IMR-90 (cell line): ENCODE results near the gene FAR2. TPM values are rescaled to one million over a fixed set of nuclear protein-coding genes. Genes with fewer than 3 reads are reported as not detected.

Source experiments
- ATAC-seq: fragments of 200-7000 bp; cut with Tn5 transposase; 2 replicates; pipeline ENCODE4 v1.9.1; 2020; ENCODE audit warnings: low read depth, mild to moderate bottlenecking, moderate library complexity
- BruUV-seq: library from RNA; stranded (reverse); fragments of 400-500 nt; replicated peaks from 2 replicates; lab custom pipeline; 2021; lab: Mats Ljungman, UMichigan
- CTCF ChIA-PET: fragments of 300-600 bp; formaldehyde crosslinking; extraction: SDS; loops from one replicate; lab custom pipeline; 2021; ENCODE audit warnings: antibody characterized with exemption; lab: Yijun Ruan, JAX
- POLR2A ChIA-PET: fragments of 300-600 bp; sonication (Branson Sonifier 250); formaldehyde crosslinking; loops from one replicate; lab custom pipeline; 2022; ENCODE audit warnings: antibody characterized with exemption; ENCODE audit not compliant: unreplicated experiment; lab: Charles Lee
- DNase-seq: peaks from one replicate; pipeline ENCODE4 v3.0.0; 2013
- H2AFZ ChIP-seq: replicated peaks from 2 replicates; pipeline ENCODE3; 2013; ENCODE audit warnings: low read length, mild to moderate bottlenecking; ENCODE audit not compliant: poor library complexity
- H2AK5ac ChIP-seq: 2 replicates; pipeline ENCODE4 v1.6.1; 2013; ENCODE audit warnings: low read depth, low read length, inconsistent platforms
- H2AK9ac ChIP-seq: replicated peaks from 2 replicates; pipeline ENCODE3; 2013; ENCODE audit warnings: mild to moderate bottlenecking, low read depth, low read length, moderate library complexity; ENCODE audit not compliant: poor library complexity
- H2BK120ac ChIP-seq: 2 replicates; pipeline ENCODE4 v1.6.1; 2013; ENCODE audit warnings: low read depth, low read length, inconsistent platforms
- H2BK15ac ChIP-seq: 3 replicates; pipeline ENCODE4 v1.6.1; 2013; ENCODE audit warnings: low read depth, low read length, inconsistent platforms
- H2BK20ac ChIP-seq: 2 replicates; pipeline ENCODE4 v1.6.1; 2013; ENCODE audit warnings: low read depth, mild to moderate bottlenecking, inconsistent platforms, low read length, moderate library complexity
- H2BK5ac ChIP-seq: 2 replicates; pipeline ENCODE4 v1.6.1; 2013; ENCODE audit warnings: mild to moderate bottlenecking, low read depth, low read length, inconsistent platforms; ENCODE audit not compliant: poor library complexity, severe bottlenecking
- H3K14ac ChIP-seq: replicated peaks from 2 replicates; pipeline ENCODE4 v1.6.1; 2013; ENCODE audit warnings: low read depth, low read length, inconsistent platforms
- H3K18ac ChIP-seq: 2 replicates; pipeline ENCODE4 v1.6.1; 2013; ENCODE audit warnings: low read depth, low read length, control low read depth
- H3K23ac ChIP-seq: 2 replicates; pipeline ENCODE4 v1.6.1; 2013; ENCODE audit warnings: low read depth, low read length, inconsistent platforms
- H3K27ac ChIP-seq: 2 replicates; pipeline ENCODE4 v1.5.1; 2013; ENCODE audit warnings: mild to moderate bottlenecking, control low read depth, low read length; ENCODE audit not compliant: insufficient read depth
- H3K27me3 ChIP-seq: 2 replicates; pipeline ENCODE4 v1.6.1; 2013; ENCODE audit warnings: low read length; ENCODE audit not compliant: control insufficient read depth, insufficient read depth
- H3K36me3 ChIP-seq: 2 replicates; pipeline ENCODE4 v1.6.1; 2013; ENCODE audit warnings: low read length, mixed read lengths; ENCODE audit not compliant: control insufficient read depth, insufficient read depth
- H3K4ac ChIP-seq: 2 replicates; pipeline ENCODE4 v1.6.1; 2013; ENCODE audit warnings: low read depth, low read length, inconsistent platforms
- H3K4me1 ChIP-seq: 2 replicates; pipeline ENCODE4 v1.6.1; 2013; ENCODE audit warnings: low read length, mixed read lengths; ENCODE audit not compliant: control insufficient read depth, insufficient read depth
- H3K4me2 ChIP-seq: 2 replicates; pipeline ENCODE4 v1.6.1; 2013; ENCODE audit warnings: low read depth, mild to moderate bottlenecking, control low read depth, low read length, moderate library complexity
- H3K4me3 ChIP-seq: 2 replicates; pipeline ENCODE4 v1.5.1; 2013; ENCODE audit warnings: low read depth, mild to moderate bottlenecking, control low read depth, low read length, moderate library complexity; ENCODE audit not compliant: insufficient read depth
- H3K56ac ChIP-seq: 2 replicates; pipeline ENCODE4 v1.6.1; 2013; ENCODE audit warnings: low read length, inconsistent platforms; ENCODE audit not compliant: insufficient read depth; ENCODE audit errors: extremely low read depth
- H3K79me1 ChIP-seq, 2 experiments: 2 replicates each; pipeline ENCODE4 v1.6.1; 2013; ENCODE audit warnings: low read length in 2 of 2, inconsistent platforms in 1 of 2, low read depth in 1 of 2
- H3K9ac ChIP-seq: 2 replicates; pipeline ENCODE4 v1.6.1; 2013; ENCODE audit warnings: low read depth, low read length, control low read depth
- H3K9me1 ChIP-seq: 2 replicates; pipeline ENCODE4 v1.6.1; 2013; ENCODE audit warnings: low read length, inconsistent platforms; ENCODE audit not compliant: insufficient read depth
- H3K9me3 ChIP-seq: 2 replicates; pipeline ENCODE4 v1.6.1; 2013; ENCODE audit warnings: low read length; ENCODE audit not compliant: control insufficient read depth, insufficient read depth
- H4K20me1 ChIP-seq: 2 replicates; pipeline ENCODE4 v1.6.1; 2013; ENCODE audit warnings: low read length, inconsistent platforms; ENCODE audit not compliant: insufficient read depth
- H4K5ac ChIP-seq: 2 replicates; pipeline ENCODE4 v1.6.1; 2013; ENCODE audit warnings: mild to moderate bottlenecking, low read depth, low read length, control low read depth
- H4K8ac ChIP-seq, 2 experiments: 2 replicates each; pipeline ENCODE4 v1.6.1; 2013; ENCODE audit warnings: low read depth in 2 of 2, low read length in 2 of 2, control low read depth in 1 of 2, inconsistent platforms in 1 of 2
- H4K91ac ChIP-seq: 2 replicates; pipeline ENCODE4 v1.6.1; 2013; ENCODE audit warnings: low read depth, low read length, inconsistent platforms; ENCODE audit not compliant: insufficient read depth
- BHLHE40 ChIP-seq: fragments of 150-350 bp; IDR thresholded peaks from 2 replicates; pipeline ENCODE4 v1.6.1; 2016; ENCODE audit warnings: mild to moderate bottlenecking, low read depth, low read length
- CEBPB ChIP-seq: IDR thresholded peaks from 2 replicates; pipeline ENCODE4 v1.6.1; 2012; ENCODE audit warnings: low read depth, low read length, improper control_type of control experiment
- CHD1 ChIP-seq: IDR thresholded peaks from 2 replicates; pipeline ENCODE4 v1.6.1; 2012; ENCODE audit warnings: low read depth, low read length, improper control_type of control experiment
- FOS ChIP-seq: fragments of 150-350 bp; IDR thresholded peaks from 2 replicates; pipeline ENCODE4 v1.6.1; 2016; ENCODE audit warnings: low read depth, low read length
- MAFK ChIP-seq: IDR thresholded peaks from 2 replicates; pipeline ENCODE4 v1.6.1; 2012; ENCODE audit warnings: low read depth, low read length, improper control_type of control experiment
- MAZ ChIP-seq: IDR thresholded peaks from 2 replicates; pipeline ENCODE4 v1.6.1; 2012; ENCODE audit warnings: low read depth, mild to moderate bottlenecking, low read length, improper control_type of control experiment, moderate library complexity, borderline replicate concordance
- MXI1 ChIP-seq: IDR thresholded peaks from 2 replicates; pipeline ENCODE4 v1.6.1; 2012; ENCODE audit warnings: low read depth, mild to moderate bottlenecking, low read length, moderate library complexity, borderline replicate concordance
- NFE2L2 ChIP-seq: fragments of 150-350 bp; IDR thresholded peaks from 2 replicates; pipeline ENCODE4 v1.6.1; 2016; ENCODE audit warnings: low read depth, mild to moderate bottlenecking, low read length
- POLR2A ChIP-seq: IDR thresholded peaks from 2 replicates; pipeline ENCODE4 v1.6.1; 2012; ENCODE audit warnings: mild to moderate bottlenecking, low read depth, low read length
- RAD21 ChIP-seq: IDR thresholded peaks from 2 replicates; pipeline ENCODE4 v1.6.1; 2012; ENCODE audit warnings: low read length, improper control_type of control experiment
- RCOR1 ChIP-seq: IDR thresholded peaks from 2 replicates; pipeline ENCODE4 v1.6.1; 2012; ENCODE audit warnings: mild to moderate bottlenecking, low read length, improper control_type of control experiment; ENCODE audit not compliant: insufficient replicate concordance
- RFX5 ChIP-seq: IDR thresholded peaks from 2 replicates; pipeline ENCODE4 v1.8.0; 2012; ENCODE audit warnings: low read depth, mild to moderate bottlenecking, low read length, moderate library complexity
- SMC3 ChIP-seq: fragments of 150-350 bp; IDR thresholded peaks from 2 replicates; pipeline ENCODE4 v1.6.1; 2016; ENCODE audit warnings: low read depth, mild to moderate bottlenecking, antibody characterized with exemption, low read length, moderate library complexity
- dilution Hi-C: fragments of 300-500 bp; cut with HindIII; formaldehyde crosslinking; loops from one replicate; pipeline ENCODE4 v1.14.3; 2018; ENCODE audit warnings: low sequenced_read_pairs; ENCODE audit not compliant: unreplicated experiment
- in situ Hi-C: fragments of 300-500 bp; cut with MboI; formaldehyde crosslinking; loops from 3 replicates; pipeline ENCODE4 v1.14.3; 2019; ENCODE audit warnings: low sequenced_read_pairs, inconsistent platforms, mixed read lengths
- intact Hi-C: fragments of 100-400 bp; cut with micrococcal nuclease; formaldehyde crosslinking; loops from 2 replicates; pipeline ENCODE4 v1.10.0; 2022
- polyA plus RNA-seq, 3 experiments: library from polyadenylated mRNA; depleted of rRNA; stranded (reverse); fragments of >200 nt; gene quantifications; 2 replicates each; pipeline ENCODE4 v1.2.3, GENCODE V29; 2012; ENCODE audit warnings: low replicate concordance in 1 of 3
- total RNA-seq: library from RNA; depleted of rRNA; stranded (reverse); fragments of >200 nt; gene quantifications from 2 replicates; pipeline ENCODE4 v1.2.3, GENCODE V29; 2012
- TF ChIP-seq, protein P1 (sequence below): fragments of 150-350 bp; IDR thresholded peaks from 2 replicates; pipeline ENCODE4 v1.6.1; 2016; ENCODE audit warnings: low read depth, mild to moderate bottlenecking, low read length, moderate library complexity, borderline replicate concordance
- TF ChIP-seq, protein P2 (sequence below): fragments of 150-350 bp; IDR thresholded peaks from 2 replicates; pipeline ENCODE4 v1.6.1; 2017; ENCODE audit warnings: mild to moderate bottlenecking, antibody characterized with exemption, low read length, low read depth
- TF ChIP-seq, protein P3 (sequence below): conservative IDR thresholded peaks from 2 replicates; pipeline ENCODE4 v1.5.1; 2012; ENCODE audit warnings: mild to moderate bottlenecking, low read depth, low read length, improper control_type of control experiment

The FAR2 gene
- total and polyA plus RNA-seq, 2 of the 4 experiments (the other 2 are of a cell fraction) = 1.1 to 2.0 TPM

DNA sequence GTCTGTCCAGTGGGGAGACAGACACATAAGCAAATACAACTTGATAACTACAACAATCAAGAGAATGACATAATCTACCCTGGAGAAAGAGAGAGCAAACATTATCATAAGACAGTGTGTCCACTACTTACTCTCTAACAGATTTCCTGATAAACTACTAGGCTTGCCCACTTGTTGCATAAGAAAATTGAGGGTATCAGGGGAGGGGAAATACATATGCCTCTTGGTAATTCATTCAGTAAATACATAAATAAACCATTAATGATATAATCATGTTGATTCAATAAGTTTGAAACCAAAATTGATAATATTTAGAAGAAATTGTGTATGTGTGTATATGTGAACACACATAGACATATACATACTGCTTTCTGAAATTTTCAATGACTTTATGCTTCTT is 155.3 kb downstream of the FAR2 start:
- Histone ChIP-seq H3K14ac (no peak overlapping the region), H3K4me3 (no peak overlapping the region), H3K56ac (no peak overlapping the region), H3K23ac (no peak overlapping the region), H4K5ac (no peak overlapping the region), H3K79me1 (no peaks in the 10 kb centered on the region), H2AK5ac (no peak overlapping the region), H4K20me1 (no peaks in the 10 kb centered on the region), H2AK9ac (no peak overlapping the region), H2BK5ac (no peak overlapping the region), H3K36me3 (no peaks in the 10 kb centered on the region), H3K27me3 (no peaks in the 10 kb centered on the region), H3K18ac (no peak overlapping the region), H3K4ac (no peak overlapping the region), H3K9me3 (no peaks in the 10 kb centered on the region), H4K91ac (no peak overlapping the region), H3K9ac (no peak overlapping the region), H3K27ac (no peak overlapping the region), H3K4me1 (no peaks in the 10 kb centered on the region), H2AFZ (no peak overlapping the region), H3K4me2 (no peak overlapping the region), H2BK15ac (no peak overlapping the region), H3K9me1 (no peaks in the 10 kb centered on the region), H2BK20ac (no peak overlapping the region), H2BK120ac (no peak overlapping the region), H4K8ac (no peak overlapping the region)
- BruUV-seq = no TSS peak
- TF ChIP-seq FOS = no peak
- TF ChIP-seq MAFK = no peak
- TF ChIP-seq, protein P1, sequence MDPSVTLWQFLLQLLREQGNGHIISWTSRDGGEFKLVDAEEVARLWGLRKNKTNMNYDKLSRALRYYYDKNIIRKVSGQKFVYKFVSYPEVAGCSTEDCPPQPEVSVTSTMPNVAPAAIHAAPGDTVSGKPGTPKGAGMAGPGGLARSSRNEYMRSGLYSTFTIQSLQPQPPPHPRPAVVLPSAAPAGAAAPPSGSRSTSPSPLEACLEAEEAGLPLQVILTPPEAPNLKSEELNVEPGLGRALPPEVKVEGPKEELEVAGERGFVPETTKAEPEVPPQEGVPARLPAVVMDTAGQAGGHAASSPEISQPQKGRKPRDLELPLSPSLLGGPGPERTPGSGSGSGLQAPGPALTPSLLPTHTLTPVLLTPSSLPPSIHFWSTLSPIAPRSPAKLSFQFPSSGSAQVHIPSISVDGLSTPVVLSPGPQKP = no peak
- no peak for TF ChIP-seq RAD21
- TF ChIP-seq BHLHE40 = no peak
- no peak for TF ChIP-seq RCOR1
- TF ChIP-seq, protein P2, sequence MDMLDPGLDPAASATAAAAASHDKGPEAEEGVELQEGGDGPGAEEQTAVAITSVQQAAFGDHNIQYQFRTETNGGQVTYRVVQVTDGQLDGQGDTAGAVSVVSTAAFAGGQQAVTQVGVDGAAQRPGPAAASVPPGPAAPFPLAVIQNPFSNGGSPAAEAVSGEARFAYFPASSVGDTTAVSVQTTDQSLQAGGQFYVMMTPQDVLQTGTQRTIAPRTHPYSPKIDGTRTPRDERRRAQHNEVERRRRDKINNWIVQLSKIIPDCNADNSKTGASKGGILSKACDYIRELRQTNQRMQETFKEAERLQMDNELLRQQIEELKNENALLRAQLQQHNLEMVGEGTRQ = no peak
- no peak for TF ChIP-seq NFE2L2
- TF ChIP-seq MAZ = no peak
- TF ChIP-seq, protein P3, sequence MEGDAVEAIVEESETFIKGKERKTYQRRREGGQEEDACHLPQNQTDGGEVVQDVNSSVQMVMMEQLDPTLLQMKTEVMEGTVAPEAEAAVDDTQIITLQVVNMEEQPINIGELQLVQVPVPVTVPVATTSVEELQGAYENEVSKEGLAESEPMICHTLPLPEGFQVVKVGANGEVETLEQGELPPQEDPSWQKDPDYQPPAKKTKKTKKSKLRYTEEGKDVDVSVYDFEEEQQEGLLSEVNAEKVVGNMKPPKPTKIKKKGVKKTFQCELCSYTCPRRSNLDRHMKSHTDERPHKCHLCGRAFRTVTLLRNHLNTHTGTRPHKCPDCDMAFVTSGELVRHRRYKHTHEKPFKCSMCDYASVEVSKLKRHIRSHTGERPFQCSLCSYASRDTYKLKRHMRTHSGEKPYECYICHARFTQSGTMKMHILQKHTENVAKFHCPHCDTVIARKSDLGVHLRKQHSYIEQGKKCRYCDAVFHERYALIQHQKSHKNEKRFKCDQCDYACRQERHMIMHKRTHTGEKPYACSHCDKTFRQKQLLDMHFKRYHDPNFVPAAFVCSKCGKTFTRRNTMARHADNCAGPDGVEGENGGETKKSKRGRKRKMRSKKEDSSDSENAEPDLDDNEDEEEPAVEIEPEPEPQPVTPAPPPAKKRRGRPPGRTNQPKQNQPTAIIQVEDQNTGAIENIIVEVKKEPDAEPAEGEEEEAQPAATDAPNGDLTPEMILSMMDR = no peak
- no peak for TF ChIP-seq POLR2A
- no peak for TF ChIP-seq CEBPB
- no peak for TF ChIP-seq MXI1
- no peak for TF ChIP-seq RFX5
- no peak for TF ChIP-seq SMC3
- TF ChIP-seq CHD1 = no peak
- intact Hi-C loops = loop anchor here (10.0 kb wide), 1 partner anchor 1540 kb away; no protein-coding TSS in a partner anchor
- no peak for ATAC-seq
- in situ Hi-C loops = no loop called here
- dilution Hi-C loops = no loop called here
- no peak for DNase-seq
- ChIA-PET CTCF (no interaction called here), POLR2A (no interaction called here)
